IPS-NIHi11 (cell line): Measurements from ENCODE around the gene SMIM43.
A peak's percentile ranks its signal among the peaks of the same experiment; 100 is the strongest.
"Not testable (repeated sequence)": the region's sequence is repeated elsewhere in the genome, so short reads cannot be mapped to it uniquely, and the experiment has no call there.

Experiments
- DNase-seq: peaks from one replicate; pipeline ENCODE4 v3.0.0; 2012; ENCODE audit warnings: mixed read lengths, low spot score

Gene SMIM43

DNA sequence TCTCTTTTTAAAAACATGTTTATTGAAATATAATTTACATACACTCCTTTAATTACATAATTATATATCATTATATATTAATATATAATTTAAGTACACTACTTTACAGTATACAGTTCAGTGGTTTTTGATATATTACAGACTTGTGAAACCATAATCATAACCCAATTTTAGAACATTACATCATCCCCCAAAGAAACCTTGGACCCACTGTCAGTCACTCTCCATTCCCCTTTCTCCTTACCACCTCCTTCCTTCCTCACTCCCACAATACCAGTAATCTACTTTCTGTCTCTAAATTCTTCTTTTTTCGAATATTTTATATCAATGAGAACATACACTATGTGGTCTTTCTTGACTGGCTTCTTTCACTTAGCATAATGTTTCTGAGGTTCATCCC, 18.2 kb upstream of the SMIM43 start:
- DNase-seq, result no peak

DNA sequence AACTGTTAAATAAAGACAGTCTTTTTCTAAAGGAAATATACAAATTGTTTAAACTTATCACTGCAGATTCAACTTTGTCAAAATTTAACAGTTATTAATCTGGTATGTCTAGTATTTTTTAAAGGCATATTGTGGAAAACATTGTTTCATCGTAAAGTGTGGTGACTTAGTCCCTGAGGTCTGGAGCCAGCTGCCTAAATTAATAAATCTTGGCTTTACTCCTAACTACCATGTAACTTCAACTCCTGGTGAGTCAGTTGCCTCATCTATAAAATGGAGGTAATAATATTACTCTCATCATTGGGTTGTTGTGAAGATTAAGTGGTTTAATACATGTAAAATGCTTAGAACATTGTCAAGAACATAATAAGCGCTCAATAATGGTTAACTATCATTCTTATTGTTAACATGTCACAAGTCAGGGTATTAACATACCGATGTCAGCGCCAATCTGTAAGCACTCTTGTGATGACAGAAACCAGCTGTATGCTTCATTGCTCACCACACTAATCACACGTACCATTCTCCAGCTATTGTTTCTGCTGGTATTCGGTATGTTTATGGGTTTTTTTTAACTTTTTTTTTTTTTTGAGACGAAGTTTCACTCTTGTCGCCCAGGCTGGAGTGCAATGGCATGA, 14.1 kb upstream of the SMIM43 start:
- no peak for DNase-seq

DNA sequence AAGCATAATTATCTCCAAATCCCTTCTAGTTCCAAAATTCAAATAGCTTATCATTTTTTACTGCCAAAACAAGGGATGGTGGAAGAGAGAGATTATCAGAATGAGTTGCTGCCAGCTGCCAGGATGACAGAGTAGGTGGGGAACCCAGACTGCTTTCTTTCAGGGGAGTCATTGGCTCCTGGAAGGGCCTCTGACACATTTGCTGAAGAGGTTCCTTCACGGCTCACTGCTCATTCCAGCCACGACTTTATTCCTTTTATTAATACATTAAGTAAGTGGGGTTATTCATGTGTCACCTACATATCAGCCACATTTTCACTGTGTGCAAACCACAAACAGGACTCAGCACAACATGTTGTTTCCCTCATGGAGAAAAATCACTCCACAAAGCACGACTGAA, 12.7 kb upstream of the SMIM43 start:
- no peak for DNase-seq

DNA sequence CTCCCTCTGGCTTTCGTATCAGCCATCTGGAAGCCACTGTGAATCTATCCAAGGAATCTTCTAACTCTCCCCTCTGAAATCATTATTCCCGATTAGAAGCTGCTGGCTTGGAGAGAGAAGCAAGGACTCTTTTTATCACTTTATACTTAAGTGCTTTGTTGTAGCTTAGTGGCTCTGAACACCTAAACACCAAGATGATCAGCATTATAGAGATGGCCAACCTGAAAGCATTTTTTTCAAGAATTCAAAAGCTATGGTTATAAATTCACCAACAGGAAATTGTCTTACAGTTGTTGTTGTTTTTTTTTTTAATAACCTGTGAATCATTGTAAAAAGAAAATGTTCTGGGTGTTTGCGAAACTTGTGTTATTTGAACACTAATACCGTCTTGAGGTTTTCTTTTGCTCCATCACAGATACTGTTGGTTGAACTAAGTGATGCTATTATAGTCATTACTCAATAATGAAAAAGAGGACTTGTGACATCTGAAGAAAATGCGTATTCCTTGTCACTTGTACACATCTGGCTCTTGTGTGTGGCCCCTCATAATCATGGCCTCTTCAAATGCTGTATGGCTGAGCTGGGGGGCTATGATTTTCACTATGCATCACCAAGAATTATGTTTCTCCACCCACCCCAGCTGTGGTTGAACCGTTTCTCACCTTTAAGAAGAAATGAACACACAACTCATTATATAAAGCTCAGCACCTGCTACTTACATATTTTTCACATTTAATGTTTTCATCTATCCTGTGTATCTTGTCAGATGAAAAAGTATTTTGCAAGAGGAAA, 11.8 kb upstream of the SMIM43 start:
- DNase-seq, result no peak

DNA sequence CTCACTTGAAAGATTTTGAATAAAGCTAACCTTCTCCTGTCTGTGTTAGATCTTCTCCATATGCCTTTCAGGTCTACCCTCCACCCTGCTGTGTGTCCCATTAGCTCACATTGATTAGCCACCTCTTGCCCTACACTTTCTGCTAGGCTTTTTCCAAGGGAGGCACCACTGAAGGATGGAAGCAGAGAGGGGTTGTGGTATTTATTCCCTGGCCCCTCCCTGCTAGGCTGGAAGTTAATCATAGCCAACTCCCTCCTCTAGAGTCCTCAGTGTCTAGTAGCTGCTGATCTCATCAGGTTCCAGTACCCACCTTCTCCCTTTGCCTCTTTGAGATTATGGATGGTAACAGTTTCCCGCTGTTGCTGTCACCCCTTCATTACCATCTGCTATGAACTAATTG, 8.9 kb upstream of the SMIM43 start:
- DNase-seq, result no peak

DNA sequence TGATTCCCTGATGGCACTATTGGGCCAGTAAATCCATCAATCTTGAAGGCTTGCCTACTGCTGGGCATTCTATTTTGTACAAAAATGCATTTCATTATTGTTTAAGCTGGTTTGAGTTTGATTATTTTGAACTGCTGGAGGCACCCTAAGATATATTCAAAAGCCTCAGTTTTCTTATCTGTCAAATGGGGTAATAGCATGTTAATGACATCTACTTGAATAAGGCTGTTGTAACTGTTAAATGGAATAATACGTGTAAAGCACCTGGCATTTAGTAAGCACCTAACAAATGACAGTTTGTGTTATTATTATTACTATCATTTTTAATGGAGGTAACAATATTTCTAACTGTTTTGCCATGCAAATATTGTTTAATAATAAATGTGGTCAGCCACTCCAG, 6.9 kb upstream of the SMIM43 start:
- no peak for DNase-seq

DNA sequence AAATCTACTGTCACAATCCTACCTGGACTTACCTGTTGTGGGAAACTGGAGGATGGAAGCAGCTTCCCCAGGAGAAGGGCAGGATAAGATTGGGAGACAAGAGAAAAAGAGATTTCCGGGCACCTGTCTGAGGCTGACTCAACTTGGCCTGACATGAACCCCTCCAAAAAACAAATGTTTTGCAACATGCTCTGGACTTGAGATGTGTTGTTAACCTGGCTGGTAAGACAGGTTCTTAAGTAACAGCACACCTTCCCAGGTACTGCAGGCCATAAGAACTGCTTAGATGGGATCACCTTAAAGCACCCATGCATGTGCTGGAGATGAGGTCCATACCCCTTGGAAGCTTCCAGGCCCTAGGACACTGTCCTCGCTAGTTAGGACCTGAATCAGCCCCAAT, 4.4 kb upstream of the SMIM43 start:
- DNase-seq, result no peak

DNA sequence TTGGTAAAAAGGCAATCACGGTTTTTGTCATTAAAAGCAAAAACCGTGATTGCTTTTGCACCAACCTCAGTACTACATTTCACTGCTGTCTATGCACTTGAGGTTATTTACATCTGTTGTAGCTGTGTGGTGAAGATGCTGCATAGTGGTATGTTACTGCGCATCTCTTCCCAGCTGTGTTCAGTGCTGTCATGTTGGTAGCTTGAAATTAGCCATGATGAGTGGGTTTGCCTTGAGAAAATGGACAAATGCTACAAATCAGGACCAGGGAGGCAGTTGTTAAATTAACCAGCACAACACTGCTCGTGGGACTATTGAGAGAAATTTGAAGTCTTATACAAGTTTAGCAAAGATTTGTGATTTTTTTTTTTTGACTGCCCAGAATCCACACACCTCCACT, 2.2 kb upstream of the SMIM43 start:
- no peak for DNase-seq

DNA sequence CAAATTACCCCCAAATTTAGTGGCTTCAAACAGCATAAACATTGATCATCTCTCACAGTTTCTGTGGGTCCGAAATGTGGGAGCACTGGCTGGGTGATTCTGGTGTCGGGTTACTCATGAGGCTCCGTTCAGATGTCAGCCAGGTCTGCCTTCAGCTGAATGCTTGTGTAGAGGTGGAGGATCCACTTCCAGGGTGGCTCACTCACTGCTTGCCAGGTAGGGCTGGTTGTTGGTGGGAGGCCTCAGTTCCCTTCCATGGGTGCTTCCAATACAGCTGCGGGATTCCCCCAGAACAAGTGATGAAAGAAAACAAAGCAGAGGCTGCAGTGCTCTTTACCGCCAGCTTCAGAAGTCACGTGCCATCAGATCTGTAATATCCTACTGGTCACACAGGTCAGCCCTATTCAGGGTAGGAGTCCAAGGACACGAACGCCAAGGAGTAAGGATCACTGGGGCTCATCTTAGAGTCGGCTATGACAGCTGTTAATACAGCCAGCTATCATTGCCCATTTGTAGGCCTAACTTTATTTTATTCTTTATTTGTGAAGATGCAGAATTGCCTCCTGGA, 1.1 kb upstream of the SMIM43 start:
- no peak for DNase-seq

DNA sequence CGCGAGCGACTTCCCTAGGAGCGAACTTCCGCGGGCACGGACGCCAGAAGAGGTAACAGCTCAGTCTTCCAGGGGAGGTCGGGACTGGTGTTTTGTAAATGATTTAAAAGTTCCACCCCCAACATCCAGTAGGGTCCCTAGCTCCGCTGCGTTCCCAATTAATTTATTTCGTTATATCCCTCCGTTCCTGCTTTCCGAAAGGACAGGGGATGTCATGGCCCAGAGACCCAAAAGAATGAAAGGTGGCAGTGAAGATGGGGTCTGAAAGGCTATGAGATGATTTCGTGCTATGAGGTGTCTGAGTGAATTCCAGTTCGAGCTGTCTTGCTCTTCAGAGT, 373 bp upstream of the SMIM43 start:
- no peak for DNase-seq

DNA sequence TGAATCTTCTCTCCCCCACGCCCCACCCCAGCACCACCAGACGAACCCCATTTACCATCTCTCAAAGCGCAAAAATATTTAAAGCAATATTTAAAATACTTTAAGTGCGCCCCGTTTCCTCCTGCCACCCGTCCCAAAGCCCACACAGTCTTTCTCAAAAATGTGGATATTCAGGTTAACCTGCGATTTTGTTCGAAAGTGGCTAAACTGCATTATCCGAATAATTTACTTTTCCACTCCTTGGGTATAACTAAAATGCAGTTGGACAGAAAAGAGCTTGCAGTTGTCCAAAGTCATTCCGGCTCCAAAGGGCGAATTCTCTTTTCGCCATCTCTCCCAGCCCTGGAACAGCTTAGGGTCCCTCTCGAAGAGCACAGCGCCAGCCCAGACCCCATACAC, 662 bp downstream of the SMIM43 start:
- no peak for DNase-seq

DNA sequence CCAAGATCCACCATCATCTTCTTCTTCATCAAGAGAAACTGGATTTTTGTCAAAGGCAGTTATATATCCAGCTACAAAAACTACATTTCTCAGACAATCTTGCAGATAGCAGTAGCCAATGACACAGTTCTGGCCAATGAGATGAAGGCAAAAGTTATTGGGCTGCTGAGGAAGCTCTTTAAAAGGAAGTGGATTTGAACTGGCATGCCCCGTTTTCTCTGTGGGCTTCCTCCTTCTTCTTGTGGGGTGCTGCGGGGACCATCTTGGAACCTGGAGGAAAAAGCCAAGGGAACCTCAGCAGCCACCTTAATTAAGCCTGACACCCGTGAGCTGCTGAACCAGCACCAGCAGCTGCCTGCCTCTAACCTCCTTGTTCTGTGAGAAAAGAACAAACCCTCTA, 4.8 kb downstream of the SMIM43 start:
- no peak for DNase-seq

DNA sequence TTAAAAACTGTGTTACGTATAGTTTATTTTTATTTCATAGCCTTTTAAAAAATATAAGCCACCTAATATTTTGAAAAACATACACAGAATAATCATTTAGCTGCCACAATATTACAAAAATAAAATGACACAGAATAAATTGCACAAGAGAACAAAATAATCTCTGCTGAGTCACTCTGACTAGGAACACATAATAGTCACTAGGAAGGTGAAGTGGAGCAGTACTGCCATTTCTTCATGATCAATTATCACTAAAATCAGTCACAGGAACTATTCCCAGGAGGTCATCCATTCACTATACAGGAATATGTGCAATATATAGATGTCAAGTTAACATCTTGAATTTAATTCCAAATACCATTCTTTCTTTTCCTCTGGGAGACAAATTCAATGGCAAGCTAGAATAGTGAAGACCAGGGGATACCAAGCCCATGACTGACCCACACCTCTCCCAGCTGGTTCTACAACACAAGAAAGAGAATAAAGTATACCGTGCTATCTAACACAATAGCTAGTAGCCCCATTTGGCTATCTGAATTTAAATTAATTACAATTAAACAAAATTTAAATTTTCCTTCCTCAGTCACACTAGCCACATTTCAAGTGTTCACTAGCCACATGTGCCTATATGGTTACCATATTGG, 5.9 kb downstream of the SMIM43 start:
- no peak for DNase-seq

DNA sequence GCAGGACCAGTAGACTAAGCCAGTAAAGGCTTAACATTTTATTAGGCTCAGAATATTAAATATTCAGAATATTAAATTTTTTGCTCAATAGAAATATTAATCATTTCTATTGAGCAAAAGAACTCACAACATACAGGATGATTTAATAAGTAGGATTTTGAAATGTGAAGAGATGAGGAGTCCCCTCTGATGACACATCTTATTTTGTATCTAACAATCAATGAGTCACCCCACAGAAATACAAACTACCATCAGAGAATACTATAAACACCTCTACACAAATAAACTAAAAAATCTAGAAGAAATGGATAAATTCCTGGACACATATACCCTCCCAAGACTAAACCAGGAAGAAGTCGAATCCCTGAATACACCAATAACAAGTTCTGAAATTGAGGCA, 12.8 kb downstream of the SMIM43 start:
- DNase-seq, result not testable (repeated sequence)

DNA sequence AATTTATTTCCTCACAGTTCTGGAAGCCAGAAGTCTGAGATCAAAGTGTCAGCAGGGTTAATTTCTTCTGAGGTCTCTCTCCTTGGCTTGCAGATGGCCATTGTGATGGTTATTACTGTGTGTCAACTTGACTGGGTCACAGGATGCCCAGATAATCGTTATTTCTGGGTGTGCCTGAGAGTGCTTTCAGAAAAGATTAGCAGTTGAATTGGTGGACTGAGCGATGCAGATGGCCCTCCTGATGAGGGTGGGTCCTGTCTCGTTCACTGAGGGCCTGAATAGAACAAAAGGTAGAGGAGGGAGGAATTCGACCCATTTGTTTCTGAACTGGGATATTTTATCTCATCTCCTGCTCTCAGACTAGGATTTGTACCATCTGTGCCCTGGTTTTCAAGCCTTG, 15.7 kb downstream of the SMIM43 start:
- peak; percentile 38 for DNase-seq

DNA sequence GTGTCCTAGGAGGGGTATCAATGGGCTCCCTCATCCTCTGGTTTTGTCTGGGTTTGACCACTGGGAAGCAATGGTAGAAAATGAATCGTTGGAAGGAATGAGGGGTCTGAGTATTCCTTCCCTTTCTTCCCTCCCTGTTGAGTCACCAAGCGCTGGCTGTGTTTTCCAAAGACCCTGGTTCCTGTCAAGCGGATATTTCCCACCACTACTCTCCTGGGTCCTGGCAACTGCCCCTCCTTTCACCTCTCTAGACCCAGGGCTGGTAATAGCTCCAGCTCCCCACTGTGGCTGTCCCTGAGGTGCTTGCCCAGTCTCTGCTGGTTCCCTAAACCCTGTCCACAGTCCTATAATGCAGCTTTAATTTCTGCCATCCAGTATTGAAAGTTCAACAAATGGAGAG, 22.2 kb downstream of the SMIM43 start:
- DNase-seq, result no peak

DNA sequence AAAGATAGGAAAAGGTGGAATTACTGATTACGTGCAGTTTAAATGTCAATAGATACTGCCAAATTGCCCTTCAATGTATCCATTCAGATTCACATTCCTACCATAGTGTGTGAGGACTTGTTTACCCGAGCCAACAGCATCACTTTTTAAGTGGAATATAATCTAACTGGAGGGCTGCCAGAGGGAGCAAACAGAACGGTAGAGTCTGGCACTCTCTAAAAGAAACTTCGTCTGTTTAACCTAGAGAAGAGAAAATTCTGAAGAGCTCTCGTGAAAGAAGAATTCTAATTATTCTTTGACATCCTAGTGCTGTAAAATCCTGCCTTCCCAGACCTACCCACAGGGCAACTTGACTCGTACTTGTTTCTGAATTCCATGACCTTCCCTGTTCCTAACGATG, 23.2 kb downstream of the SMIM43 start:
- no peak for DNase-seq

DNA sequence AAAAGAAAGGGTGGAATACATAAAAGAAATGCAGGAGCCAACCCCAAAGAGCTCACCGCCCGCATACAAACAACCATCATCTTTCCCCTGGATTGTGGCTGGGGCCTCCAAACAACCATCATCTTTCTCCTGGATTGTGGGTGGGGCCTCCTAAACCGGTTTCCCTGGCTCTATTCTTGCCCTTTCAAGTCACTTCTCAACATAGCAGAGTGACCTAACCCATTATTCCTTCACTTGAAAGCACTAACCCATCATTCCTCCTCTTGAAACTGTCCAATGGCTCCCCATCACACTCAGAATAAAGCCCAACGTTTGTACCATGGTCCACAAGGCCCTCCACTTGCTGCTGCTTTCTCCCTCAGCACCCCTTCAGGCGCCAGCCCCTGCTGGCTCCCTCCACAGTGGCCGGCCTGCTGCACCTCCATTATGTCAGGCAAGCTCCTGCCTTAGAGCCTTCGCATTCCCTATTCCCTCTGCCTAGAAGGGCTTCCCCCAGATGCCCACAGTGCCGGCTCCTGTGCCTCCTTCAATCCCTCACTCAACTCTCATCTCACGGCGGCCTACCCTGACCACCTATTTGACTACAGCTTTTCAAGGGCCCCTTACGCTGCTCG, 24.1 kb downstream of the SMIM43 start:
- DNase-seq, result peak; percentile 20

DNA sequence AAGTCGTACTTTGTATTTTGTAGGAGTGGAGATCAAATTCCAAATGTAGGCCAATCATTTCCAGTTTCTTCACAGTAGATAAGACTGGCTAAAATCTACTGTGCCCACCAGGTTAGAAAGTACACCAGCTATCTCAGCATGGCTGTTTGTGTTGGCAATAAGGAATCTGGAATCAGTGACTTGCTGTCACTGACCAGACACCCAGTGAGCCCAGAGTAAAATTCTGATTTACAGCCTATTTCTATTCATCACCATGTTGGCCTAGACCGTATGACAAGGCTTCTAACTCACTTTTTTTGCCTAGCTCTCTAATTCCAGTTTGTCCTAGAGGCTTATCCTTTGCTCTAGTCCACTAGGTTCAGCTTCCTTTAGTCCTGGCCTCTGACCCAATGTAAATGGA, 25.4 kb downstream of the SMIM43 start:
- DNase-seq, result no peak

DNA sequence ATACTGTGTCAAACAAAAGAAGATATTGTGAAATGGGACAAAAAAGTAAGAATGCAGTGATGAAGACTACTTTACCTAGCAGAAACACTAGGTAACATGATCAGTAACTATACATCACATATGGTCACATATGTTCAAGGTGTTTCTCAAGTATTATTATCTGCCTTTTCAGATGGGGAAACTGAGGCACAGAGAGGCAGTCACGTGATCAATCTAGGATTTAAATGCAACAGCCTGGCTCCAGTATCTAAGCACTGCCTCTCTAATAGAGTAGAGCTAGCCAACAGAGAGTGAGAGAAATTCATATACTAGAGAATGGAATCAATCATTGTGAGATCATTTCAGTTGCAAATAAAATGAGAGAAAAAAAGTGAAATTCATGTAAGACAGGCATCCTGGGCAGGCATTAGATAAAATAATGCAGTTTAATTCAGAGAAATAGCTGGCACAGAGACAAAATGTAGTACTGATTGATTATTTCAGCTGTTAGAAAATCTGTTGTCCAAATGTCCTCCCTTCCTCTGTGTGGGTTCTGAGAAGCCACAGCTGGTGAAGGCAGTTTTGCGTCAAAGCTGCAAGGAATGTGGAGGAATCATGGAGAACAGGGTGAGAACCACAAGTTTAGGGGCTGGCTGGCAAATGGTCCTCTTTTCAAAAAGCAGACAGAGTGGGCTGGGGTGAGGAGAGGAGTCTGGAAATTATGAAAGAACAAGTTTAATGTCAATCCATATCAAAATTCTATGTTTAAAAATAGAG, 26.0 kb downstream of the SMIM43 start:
- no peak for DNase-seq

DNA sequence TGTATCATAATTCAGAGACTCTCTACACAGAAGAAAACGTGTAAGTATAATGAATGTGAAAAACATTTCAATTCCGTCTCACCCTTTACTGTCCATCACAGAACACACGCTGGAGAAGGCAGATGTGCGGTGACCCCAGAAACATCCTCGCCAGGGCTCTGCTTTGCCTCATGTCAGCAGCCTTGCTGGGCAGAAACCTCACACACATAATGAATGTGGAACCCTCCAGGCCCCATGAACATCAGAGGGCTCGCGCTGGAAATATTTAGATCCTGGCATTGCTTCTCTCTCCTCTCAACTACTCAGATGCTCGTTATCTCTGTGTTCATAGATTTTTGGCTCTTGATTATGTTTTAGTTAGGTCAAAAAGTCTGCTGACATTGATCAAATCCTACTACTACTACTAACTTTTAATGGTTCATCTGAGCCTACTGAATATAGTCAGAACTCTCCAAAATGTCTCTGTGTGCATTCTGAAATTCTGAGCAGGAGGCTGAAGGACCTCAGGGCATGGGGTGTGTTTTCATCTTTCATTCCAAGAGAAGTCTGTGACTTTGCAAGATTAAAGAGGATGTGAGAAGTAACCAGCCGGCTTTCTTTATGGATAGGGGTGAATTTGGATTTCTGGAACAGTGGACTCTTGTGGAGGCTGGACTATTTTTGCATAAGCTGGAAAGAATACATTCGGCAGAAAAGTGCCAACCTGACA, 27.0 kb downstream of the SMIM43 start:
- no peak for DNase-seq
